H1 (cell line): ENCODE results near the gene DDOST. TPM values are rescaled to one million over a fixed set of nuclear protein-coding genes. Genes with fewer than 3 reads are reported as not detected.

Source experiments
- CTCF ChIA-PET: fragments of 300-600 bp; sonication (Branson Sonifier 250); formaldehyde crosslinking; loops from one replicate; lab custom pipeline; 2021; ENCODE audit not compliant: partially characterized antibody; lab: Charles Lee
- POLR2A ChIA-PET: fragments of 300-600 bp; sonication (Branson Sonifier 250); formaldehyde crosslinking; loops from one replicate; lab custom pipeline; 2021; ENCODE audit warnings: inconsistent platforms; ENCODE audit not compliant: partially characterized antibody; lab: Charles Lee
- DNase-seq, 2 experiments: peaks; one replicate each; pipeline versions ENCODE4 v3.0.0 to v3.0.0-alpha.2; 2010 to 2022; ENCODE audit warnings: low spot score in 2 of 2, low read depth in 1 of 2, mixed read lengths in 1 of 2
- FAIRE-seq: peaks from 2 replicates; lab custom pipeline; 2011; peaks lifted over from hg19 to GRCh38; lab: Jason Lieb, UNC
- H2AFZ ChIP-seq: 2 replicates; pipeline ENCODE4 v1.8.1; 2012; ENCODE audit warnings: low read length, inconsistent platforms
- H2AK5ac ChIP-seq: 2 replicates; pipeline ENCODE4 v1.6.1; 2013; ENCODE audit warnings: low read depth, low read length
- H2BK120ac ChIP-seq: replicated peaks from 2 replicates; pipeline ENCODE3; 2013; ENCODE audit warnings: low read depth, low read length, inconsistent platforms
- H2BK12ac ChIP-seq: 2 replicates; pipeline ENCODE4 v1.6.1; 2013; ENCODE audit warnings: low read depth, low read length
- H2BK15ac ChIP-seq: 2 replicates; pipeline ENCODE4 v1.6.1; 2013; ENCODE audit warnings: low read length
- H2BK20ac ChIP-seq: 2 replicates; pipeline ENCODE4 v1.6.1; 2013; ENCODE audit warnings: low read length
- H2BK5ac ChIP-seq: 2 replicates; pipeline ENCODE4 v1.6.1; 2013; ENCODE audit warnings: low read depth, low read length
- H3K14ac ChIP-seq: 2 replicates; pipeline ENCODE4 v1.6.1; 2013; ENCODE audit warnings: inconsistent platforms; ENCODE audit not compliant: insufficient read length
- H3K18ac ChIP-seq: 2 replicates; pipeline ENCODE4 v1.6.1; 2013; ENCODE audit warnings: low read length; ENCODE audit errors: extremely low read depth
- H3K23ac ChIP-seq: 2 replicates; pipeline ENCODE4 v1.6.1; 2013; ENCODE audit warnings: inconsistent platforms; ENCODE audit not compliant: insufficient read length
- H3K23me2 ChIP-seq: 2 replicates; pipeline ENCODE4 v1.6.1; 2013; ENCODE audit warnings: low read depth, low read length
- H3K27ac ChIP-seq: 2 replicates; pipeline ENCODE4 v1.6.1; 2011; ENCODE audit warnings: low read depth, low read length, inconsistent platforms
- H3K27me3 ChIP-seq, 4 experiments: replicated peaks in 1 of 4; 1 replicate in 1 of 4; 2 replicates in 3 of 4; pipeline versions ENCODE4 v1.6.1 to v1.8.1; 2011 to 2013; ENCODE audit warnings: low read length in 3 of 4, mild to moderate bottlenecking in 3 of 4, inconsistent platforms in 2 of 4, mixed read lengths in 2 of 4, moderate library complexity in 1 of 4; ENCODE audit not compliant: control insufficient read depth in 3 of 4, insufficient read depth in 3 of 4; ENCODE audit errors: extremely low read depth in 1 of 4
- H3K36me3 ChIP-seq, 4 experiments: 2 replicates each; pipeline versions ENCODE4 v1.6.1 to v1.8.1; 2011 to 2013; ENCODE audit warnings: mild to moderate bottlenecking in 4 of 4, low read length in 3 of 4, moderate library complexity in 2 of 4, control low read depth in 1 of 4, inconsistent platforms in 1 of 4; ENCODE audit not compliant: insufficient read depth in 4 of 4, control insufficient read depth in 2 of 4
- H3K4ac ChIP-seq: replicated peaks from 2 replicates; pipeline ENCODE3; 2013; ENCODE audit warnings: low read length, low read depth, mixed read lengths, inconsistent platforms; ENCODE audit not compliant: insufficient read length
- H3K4me1 ChIP-seq, 4 experiments: replicated peaks in 1 of 4; 1 replicate in 1 of 4; 2 replicates in 3 of 4; pipeline versions ENCODE4 v1.6.1 to v1.8.1; 2011 to 2013; ENCODE audit warnings: low read length in 3 of 4, inconsistent platforms in 2 of 4, mixed read lengths in 1 of 4; ENCODE audit not compliant: insufficient read depth in 4 of 4, control insufficient read depth in 3 of 4
- H3K4me2 ChIP-seq, 2 experiments: 2 replicates each; pipeline versions ENCODE4 v1.6.1 to v1.8.1; 2011 to 2013; ENCODE audit warnings: low read depth in 2 of 2, low read length in 2 of 2, control low read depth in 1 of 2, inconsistent platforms in 1 of 2, mild to moderate bottlenecking in 1 of 2; ENCODE audit not compliant: insufficient read depth in 1 of 2
- H3K4me3 ChIP-seq, 4 experiments: fragments of 200-600, 300-600 bp in 1 of 4; sonication (generic), shearing (Covaris generic), sonication (Bioruptor Twin) in 1 of 4; 2 replicates each; pipeline versions ENCODE4 v1.5.1 to v1.8.1; 2011 to 2016; ENCODE audit warnings: low read length in 4 of 4, low read depth in 3 of 4, control low read depth in 2 of 4, inconsistent platforms in 2 of 4, mild to moderate bottlenecking in 2 of 4, mixed read lengths in 1 of 4, moderate library complexity in 1 of 4; ENCODE audit not compliant: insufficient read depth in 2 of 4; ENCODE audit errors: extremely low read depth in 1 of 4
- H3K56ac ChIP-seq: replicated peaks from 2 replicates; pipeline ENCODE3; 2013; ENCODE audit warnings: low read depth, mild to moderate bottlenecking, mixed read lengths, low read length, inconsistent platforms; ENCODE audit not compliant: insufficient read length
- H3K79me1 ChIP-seq: 2 replicates; pipeline ENCODE4 v1.6.1; 2013; ENCODE audit warnings: low read depth, low read length, control low read depth
- H3K79me2 ChIP-seq, 2 experiments: 2 replicates each; pipeline versions ENCODE4 v1.6.1 to v1.8.1; 2012 to 2013; ENCODE audit warnings: low read length in 2 of 2, mild to moderate bottlenecking in 2 of 2, inconsistent platforms in 1 of 2; ENCODE audit not compliant: insufficient read depth in 2 of 2, control insufficient read depth in 1 of 2
- H3K9ac ChIP-seq, 4 experiments: replicated peaks in 1 of 4; 1 replicate in 1 of 4; 2 replicates in 3 of 4; pipeline versions ENCODE4 v1.6.1 to v1.8.1; 2011 to 2013; ENCODE audit warnings: low read depth in 3 of 4, low read length in 3 of 4, control low read depth in 2 of 4, mild to moderate bottlenecking in 2 of 4, moderate library complexity in 2 of 4, inconsistent platforms in 1 of 4; ENCODE audit errors: extremely low read depth in 1 of 4
- H3K9me3 ChIP-seq, 2 experiments: 2 replicates each; pipeline versions ENCODE4 v1.6.1 to v1.8.1; 2012 to 2013; ENCODE audit warnings: mild to moderate bottlenecking in 2 of 2, moderate library complexity in 2 of 2, control low read depth in 1 of 2, inconsistent platforms in 1 of 2, low read depth in 1 of 2, low read length in 1 of 2, mixed read lengths in 1 of 2; ENCODE audit not compliant: insufficient read depth in 2 of 2
- H4K20me1 ChIP-seq, 2 experiments: replicated peaks in 1 of 2; 2 replicates each; pipeline versions ENCODE3 to v1.8.1; 2011 to 2013; ENCODE audit warnings: inconsistent platforms in 2 of 2, low read length in 2 of 2, mild to moderate bottlenecking in 1 of 2; ENCODE audit not compliant: insufficient read depth in 2 of 2, control insufficient read depth in 1 of 2
- H4K5ac ChIP-seq: 2 replicates; pipeline ENCODE4 v1.6.1; 2013; ENCODE audit warnings: low read length, low read depth, mixed read lengths, inconsistent platforms; ENCODE audit not compliant: insufficient read length
- H4K8ac ChIP-seq: 2 replicates; pipeline ENCODE4 v1.8.0; 2013; ENCODE audit warnings: mild to moderate bottlenecking, moderate library complexity, low read length, inconsistent platforms; ENCODE audit not compliant: insufficient read depth; ENCODE audit errors: extremely low read depth
- H4K91ac ChIP-seq: replicated peaks from 2 replicates; pipeline ENCODE3; 2013; ENCODE audit warnings: low read length, mixed read lengths, inconsistent platforms; ENCODE audit not compliant: insufficient read length
- CBX8 ChIP-seq: fragments of 300-800, 300-1000 bp; sonication (generic); IDR thresholded peaks from 2 replicates; pipeline ENCODE4 v1.7.1; 2016; ENCODE audit warnings: low read depth, low read length, borderline replicate concordance
- CREB1 ChIP-seq: IDR thresholded peaks from 2 replicates; pipeline ENCODE4 v1.6.1; 2012; ENCODE audit warnings: inconsistent platforms
- EGR1 ChIP-seq: IDR thresholded peaks from 2 replicates; pipeline ENCODE4 v1.6.1; 2011; ENCODE audit warnings: low read depth, low read length, borderline replicate concordance
- MAFK ChIP-seq: IDR thresholded peaks from 2 replicates; pipeline ENCODE4 v1.6.1; 2012; ENCODE audit warnings: low read depth, mild to moderate bottlenecking, improper control_type of control experiment, low read length
- NRF1 ChIP-seq: IDR thresholded peaks from 2 replicates; pipeline ENCODE4 v1.6.1; 2011; ENCODE audit warnings: mild to moderate bottlenecking, low read depth, low read length, improper control_type of control experiment
- PHF8 ChIP-seq: fragments of 200-600 bp; sonication (generic); conservative IDR thresholded peaks from 2 replicates; pipeline ENCODE4 v1.7.1; 2012; ENCODE audit warnings: low read depth, mild to moderate bottlenecking, inconsistent platforms, low read length, moderate library complexity
- SP4 ChIP-seq: IDR thresholded peaks from 2 replicates; pipeline ENCODE4 v1.6.1; 2012; ENCODE audit warnings: low read length, inconsistent platforms
- SRF ChIP-seq: IDR thresholded peaks from 2 replicates; pipeline ENCODE4 v1.6.1; 2011; ENCODE audit warnings: mild to moderate bottlenecking, low read depth, low read length, moderate library complexity
- TAF1 ChIP-seq: IDR thresholded peaks from 2 replicates; pipeline ENCODE4 v1.6.1; 2011; ENCODE audit warnings: mild to moderate bottlenecking, low read depth, low read length
- TCF12 ChIP-seq: IDR thresholded peaks from 2 replicates; pipeline ENCODE4 v1.6.1; 2011; ENCODE audit warnings: low read depth, mild to moderate bottlenecking, low read length
- TEAD4 ChIP-seq: IDR thresholded peaks from 2 replicates; pipeline ENCODE4 v1.6.1; 2012; ENCODE audit warnings: low read depth, low read length, inconsistent platforms, mixed read lengths
- USF2 ChIP-seq: IDR thresholded peaks from 2 replicates; pipeline ENCODE4 v1.6.1; 2011; ENCODE audit warnings: low read length, improper control_type of control experiment
- YY1 ChIP-seq: IDR thresholded peaks from 2 replicates; pipeline ENCODE4 v1.6.1; 2011; ENCODE audit warnings: low read depth, mild to moderate bottlenecking, low read length
- ZNF274 ChIP-seq: IDR thresholded peaks from 2 replicates; pipeline ENCODE4 v1.7.0; 2012; ENCODE audit warnings: low read length, borderline replicate concordance; ENCODE audit errors: extremely low read depth
- WGBS, 2 experiments: shearing (Covaris generic) in 1 of 2; methylation state at CpG; one replicate each; pipeline versions ENCODE4 v1.1.6 to v1.1.7; 2013 to 2015; ENCODE audit warnings: low lambda C conversion rate in 2 of 2, mixed read lengths in 2 of 2, inconsistent platforms in 1 of 2, low coverage in 1 of 2, missing lambda C conversion rate in 1 of 2; ENCODE audit not compliant: insufficient replicate concordance in 2 of 2, insufficient coverage in 1 of 2, insufficient read length in 1 of 2; ENCODE audit errors: extremely low coverage in 1 of 2, missing lambda C conversion rate in 1 of 2; 5-methylcytosine and 5-hydroxymethylcytosine counted together
- polyA plus RNA-seq, 7 experiments: library from polyadenylated mRNA; depleted of rRNA in 3 of 7; stranded (reverse) in 5 of 7; unstranded in 2 of 7; fragments of >200 nt in 5 of 7; fragments of 200-250 nt in 2 of 7; gene quantifications; 1 replicate in 5 of 7; 2 replicates in 1 of 7; 4 replicates in 1 of 7; pipeline versions ENCODE4 v1.2.1 to v1.2.3, GENCODE V29; 2011 to 2013; ENCODE audit warnings: missing spikeins in 2 of 7, mixed read lengths in 2 of 7
- total RNA-seq: library from RNA; stranded (reverse); fragmentation: NEBNext Ultra II Directional; extraction: Animal tissue kit (Norgen Biotek cat#: 25700); gene quantifications from 2 replicates; pipeline ENCODE4 v1.2.1, GENCODE V29; 2021

DDOST gene
- total and polyA plus RNA-seq, 2 of the 8 experiments (the other 6 are each of a cell fraction or from before 2014, with no cell fraction given): 253 to 336 TPM

- Histone ChIP-seq H3K36me3 (no peaks in the 10 kb centered on the region; a peak in 2 of 8 replicates), H4K20me1 (peaks cover 0 to 14% of the 10 kb centered on the region in 2 experiments), H2BK20ac (no peak overlapping the region), H3K4me1 (no peaks in the 10 kb centered on the region), H3K23me2 (peaks cover 8% of the 10 kb centered on the region; the same call in 1 of the 2 replicates), H4K5ac (no peak overlapping the region), H3K79me1 (no peaks in the 10 kb centered on the region), H2BK15ac (no peak overlapping the region), H3K4me2 (no peak overlapping the region), H3K4me3 (no peak overlapping the region), H4K8ac (no peak overlapping the region), H2BK5ac (no peak overlapping the region; the same call in 1 of the 2 replicates), H3K27me3 (no peaks in the 10 kb centered on the region), H3K18ac (no peak overlapping the region), H3K27ac (no peak overlapping the region), H3K14ac (no peak overlapping the region), H3K4ac (no peak overlapping the region), H3K79me2 (no peaks in the 10 kb centered on the region), H2AFZ (no peak overlapping the region), H3K23ac (no peak overlapping the region), H3K56ac (peak overlapping the region; percentile 77), H2BK120ac (no peak overlapping the region), H3K9ac (no peak overlapping the region), H2AK5ac (no peak overlapping the region), H2BK12ac (no peak overlapping the region), H4K91ac (no peak overlapping the region), H3K9me3 (no peaks in the 10 kb centered on the region)
- TF ChIP-seq USF2 (no peak), TEAD4 (no peak), SRF (no peak), CBX8 (no peak), TAF1 (no peak), EGR1 (no peak), YY1 (no peak), TCF12 (no peak), CREB1 (no peak), SP4 (no peak), MAFK (no peak), PHF8 (no peak), NRF1 (no peak), ZNF274 (no peak)
- FAIRE-seq (no peak), DNase-seq (no peak)
- ChIA-PET CTCF (interaction anchor here (0.6 kb wide), 1 partner anchor 62 kb away, joined by 3 read pairs; no protein-coding TSS in a partner anchor), POLR2A (interaction anchor here (1.0 kb wide), 1 partner anchor 35 kb away, joined by 3 read pairs; no protein-coding TSS in a partner anchor)
- WGBS, 2 experiments: 90 to 100% methylated on average over 4 of the region's 4 CpGs
Observed at GRCh38 chr1:20703124-20703756, 42.1 kb upstream of the DDOST start.
